ENCODE results near the gene MGLL. TPM values are rescaled to one million over a fixed set of nuclear protein-coding genes. Genes with fewer than 3 reads are reported as not detected.

MGLL gene
- total and polyA plus RNA-seq, 2 donors (not counting 1 experiment from before 2014, with no cell fraction given) = 1.7 to 6.9 TPM

- intact Hi-C loops (cut with micrococcal nuclease) = no loop called here
- H4K20me1 ChIP-seq (ENCODE audit: control insufficient read depth, insufficient read depth, low read length, poor library complexity, severe bottlenecking) = no peaks in the 10 kb centered on the region
- POLR2A ChIA-PET = interaction anchor here (0.6 to 0.7 kb wide), 2 partner anchors 13 to 25 kb away, joined by 3 to 5 read pairs; no protein-coding TSS in a partner anchor
- H3K79me2 ChIP-seq (ENCODE audit: control insufficient read depth, insufficient read depth, low read length) = no peaks in the 10 kb centered on the region
- DNase-seq = no peak
- no peak for ATAC-seq (ENCODE audit: low read depth)
- no peaks in the 10 kb centered on the region for H3K9me3 ChIP-seq (ENCODE audit: control extremely low read depth in 1 of 3, control insufficient read depth in 2 of 3, insufficient read depth in 1 of 3, low read length in 2 of 3)
- 88% methylated on average over 12 of the region's 14 CpGs for WGBS (ENCODE audit: insufficient coverage)
- CTCF ChIA-PET = no interaction called here
- no peak overlapping the region for H3K4me2 ChIP-seq (replicated peaks; ENCODE audit: low read depth, low read length, poor library complexity, severe bottlenecking)
- H3K27ac ChIP-seq (ENCODE audit: low read length in 2 of 2) = no peak overlapping the region
- Mint-ChIP-seq H3K9me3 (ENCODE audit: insufficient read depth) (no peaks in the 10 kb centered on the region), H3K4me3 (no peak overlapping the region), H3K27ac (no peak overlapping the region), H3K4me1 (no peaks in the 10 kb centered on the region), H3K27me3 (no peaks in the 10 kb centered on the region)
- H2AFZ ChIP-seq (ENCODE audit: insufficient read depth, low read depth, low read length, poor library complexity, severe bottlenecking) = no peak overlapping the region
- no peak overlapping the region for H3K9ac ChIP-seq (ENCODE audit: low read length)
- TF ChIP-seq EZH2 (IDR thresholded peaks at IDR 0.05; ENCODE audit: borderline replicate concordance, insufficient read depth, low read depth, low read length, poor library complexity, severe bottlenecking) = no peak
- no peaks in the 10 kb centered on the region for H3K36me3 ChIP-seq (replicated peaks in 1 of 2; ENCODE audit: control extremely low read depth in 1 of 2, control insufficient read depth in 1 of 2, extremely low read depth in 1 of 2, insufficient read depth in 2 of 2, low read length in 1 of 2)
- no peaks in the 10 kb centered on the region for H3K27me3 ChIP-seq (replicated peaks in 1 of 4; ENCODE audit: control extremely low read depth in 1 of 4, control insufficient read depth in 3 of 4, insufficient read depth in 4 of 4, low read length in 3 of 4)
- no peak overlapping the region for H3K4me3 ChIP-seq (ENCODE audit: control extremely low read depth in 1 of 5, extremely low read depth in 1 of 5, insufficient read depth in 1 of 5, low read depth in 2 of 5, low read length in 4 of 5)
- H3K4me1 ChIP-seq (ENCODE audit: control insufficient read depth in 2 of 2, insufficient read depth in 2 of 2, low read length in 2 of 2) = no peaks in the 10 kb centered on the region
Observed at GRCh38 chr3:127711021-127711695, 111.2 kb downstream of the MGLL start.

- TF ChIP-seq CTCF (IDR thresholded peaks at IDR 0.05) (no peak), EZH2 (IDR thresholded peaks at IDR 0.05; ENCODE audit: borderline replicate concordance, insufficient read depth, low read depth, low read length, poor library complexity, severe bottlenecking) (no peak)
- ATAC-seq (ENCODE audit: low read depth) (no peak), DNase-seq (no peak)
- no peaks in the 10 kb centered on the region for H3K36me3 ChIP-seq (replicated peaks in 1 of 2; ENCODE audit: control extremely low read depth in 1 of 2, control insufficient read depth in 1 of 2, extremely low read depth in 1 of 2, insufficient read depth in 2 of 2, low read length in 1 of 2)
- no peaks in the 10 kb centered on the region for H3K9me3 Mint-ChIP-seq (ENCODE audit: insufficient read depth)
- no peaks in the 10 kb centered on the region for H3K4me1 ChIP-seq (ENCODE audit: control insufficient read depth in 2 of 2, insufficient read depth in 2 of 2, low read length in 2 of 2)
- no peaks in the 10 kb centered on the region for H3K27me3 Mint-ChIP-seq
- H2AFZ ChIP-seq (ENCODE audit: insufficient read depth, low read depth, low read length, poor library complexity, severe bottlenecking) = no peak overlapping the region
- no peaks in the 10 kb centered on the region for H4K20me1 ChIP-seq (ENCODE audit: control insufficient read depth, insufficient read depth, low read length, poor library complexity, severe bottlenecking)
- no peak overlapping the region for H3K27ac ChIP-seq (ENCODE audit: low read length in 2 of 2)
- H3K4me2 ChIP-seq (replicated peaks; ENCODE audit: low read depth, low read length, poor library complexity, severe bottlenecking) = no peak overlapping the region
- ChIA-PET POLR2A (no interaction called here), CTCF (no interaction called here)
- H3K27me3 ChIP-seq (replicated peaks in 1 of 4; ENCODE audit: control extremely low read depth in 1 of 4, control insufficient read depth in 3 of 4, insufficient read depth in 4 of 4, low read length in 3 of 4) = no peaks in the 10 kb centered on the region
- no peak overlapping the region for H3K27ac Mint-ChIP-seq
- intact Hi-C loops (cut with micrococcal nuclease) = no loop called here
- no peaks in the 10 kb centered on the region for H3K4me1 Mint-ChIP-seq
- H3K4me3 Mint-ChIP-seq = no peak overlapping the region
- 94% methylated on average over 17 of the region's 18 CpGs for WGBS (ENCODE audit: insufficient coverage)
- H3K9ac ChIP-seq (ENCODE audit: low read length) = no peak overlapping the region
- no peak overlapping the region for H3K4me3 ChIP-seq (ENCODE audit: control extremely low read depth in 1 of 5, extremely low read depth in 1 of 5, insufficient read depth in 1 of 5, low read depth in 2 of 5, low read length in 4 of 5)
- no peaks in the 10 kb centered on the region for H3K79me2 ChIP-seq (ENCODE audit: control insufficient read depth, insufficient read depth, low read length)
- H3K9me3 ChIP-seq (ENCODE audit: control extremely low read depth in 1 of 3, control insufficient read depth in 2 of 3, insufficient read depth in 1 of 3, low read length in 2 of 3) = no peaks in the 10 kb centered on the region
Observed at GRCh38 chr3:127710155-127710941, 112.0 kb downstream of the MGLL start.
